Endodermal cell (in vitro differentiated cells): ENCODE results near the gene TPST2. TPM values are rescaled to one million over a fixed set of nuclear protein-coding genes. Genes with fewer than 3 reads are reported as not detected.
A peak's percentile ranks its signal among the peaks of the same experiment; 100 is the strongest.

Source experiments
- DNase-seq: peaks from one replicate; pipeline ENCODE4 v3.0.0-alpha.2; 2017
- H3K27ac ChIP-seq: 2 replicates; pipeline ENCODE4 v1.5.1; 2013; ENCODE audit warnings: mild to moderate bottlenecking, low read depth, low read length, moderate library complexity
- H3K27me3 ChIP-seq: 2 replicates; pipeline ENCODE4 v1.6.1; 2013; ENCODE audit warnings: mild to moderate bottlenecking, low read length, moderate library complexity; ENCODE audit not compliant: insufficient read depth, control insufficient read depth, poor library complexity, severe bottlenecking
- H3K36me3 ChIP-seq: 2 replicates; pipeline ENCODE4 v1.7.0; 2013; ENCODE audit warnings: mild to moderate bottlenecking, low read length, moderate library complexity; ENCODE audit not compliant: control insufficient read depth, insufficient read depth
- H3K4me1 ChIP-seq: one replicate; pipeline ENCODE4 v1.7.0; 2013; ENCODE audit warnings: low read length; ENCODE audit not compliant: control insufficient read depth, insufficient read depth
- H3K4me3 ChIP-seq: 2 replicates; pipeline ENCODE4 v1.5.1; 2013; ENCODE audit warnings: mild to moderate bottlenecking, low read length, moderate library complexity
- H3K9ac ChIP-seq: 2 replicates; pipeline ENCODE4 v1.6.1; 2013; ENCODE audit warnings: mild to moderate bottlenecking, low read length, moderate library complexity; ENCODE audit not compliant: poor library complexity, severe bottlenecking; ENCODE audit errors: extremely low read depth
- H3K9me3 ChIP-seq: 2 replicates; pipeline ENCODE4 v1.6.1; 2013; ENCODE audit warnings: mild to moderate bottlenecking, low read length, moderate library complexity; ENCODE audit not compliant: control insufficient read depth
- H3K27ac Mint-ChIP-seq: 2 replicates; pipeline ENCODE4 v1.8.0; 2020; ENCODE audit warnings: mixed read lengths
- H3K27me3 Mint-ChIP-seq: 2 replicates; pipeline ENCODE4 v1.8.0; 2021; ENCODE audit warnings: mild to moderate bottlenecking, mixed read lengths; ENCODE audit not compliant: insufficient read depth
- H3K36me3 Mint-ChIP-seq: 2 replicates; pipeline ENCODE4 v1.8.0; 2020; ENCODE audit warnings: low read depth, mixed read lengths
- H3K4me1 Mint-ChIP-seq: 2 replicates; pipeline ENCODE4 v1.8.0; 2020; ENCODE audit warnings: mixed read lengths
- H3K4me3 Mint-ChIP-seq: 2 replicates; pipeline ENCODE4 v1.8.0; 2020; ENCODE audit warnings: mild to moderate bottlenecking, moderate library complexity, mixed read lengths
- H3K9me3 Mint-ChIP-seq: 2 replicates; pipeline ENCODE4 v1.8.0; 2020; ENCODE audit warnings: mild to moderate bottlenecking, mixed read lengths
- WGBS, 2 experiments: methylation state at CpG; one replicate each; pipeline versions ENCODE4 v1.1.5 to v1.1.7; 2013; ENCODE audit warnings: missing lambda C conversion rate in 2 of 2, mixed read lengths in 1 of 2; ENCODE audit not compliant: insufficient coverage in 1 of 2, insufficient read length in 1 of 2; 5-methylcytosine and 5-hydroxymethylcytosine counted together
- total RNA-seq, 2 donors: library from RNA; stranded (reverse); fragmentation: NEBNext Ultra II Directional in 1 of 2; extraction: Animal tissue kit (Norgen Biotek cat#: 25700) in 1 of 2; gene quantifications; 2 replicates in 1 of 2; 3 replicates in 1 of 2; pipeline ENCODE4 v1.2.1, GENCODE V29; 2021
- TF ChIP-seq, protein P1 (sequence below): fragments of 200-600 bp; sonication (generic); conservative IDR thresholded peaks from 2 replicates; pipeline ENCODE4 v1.5.0; 2021; ENCODE audit warnings: antibody characterized with exemption, mild to moderate bottlenecking

Gene TPST2
- total RNA-seq, 2 donors from 2014 or later = 38.9 to 53.2 TPM

GRCh38 chr22:26536762-26537134 lies 53.2 kb downstream of the TPST2 start:
- Histone ChIP-seq H3K9me3 (no peaks in the 10 kb centered on the region), H3K4me1 (peaks cover 9% of the 10 kb centered on the region), H3K27ac (no peak overlapping the region), H3K9ac (no peak overlapping the region), H3K36me3 (peaks cover 33% of the 10 kb centered on the region), H3K4me3 (no peak overlapping the region), H3K27me3 (no peaks in the 10 kb centered on the region)
- H3K27me3 Mint-ChIP-seq = no peaks in the 10 kb centered on the region
- peaks cover 22% of the 10 kb centered on the region for H3K4me1 Mint-ChIP-seq
- H3K36me3 Mint-ChIP-seq = peaks cover 55% of the 10 kb centered on the region
- TF ChIP-seq, protein P1, sequence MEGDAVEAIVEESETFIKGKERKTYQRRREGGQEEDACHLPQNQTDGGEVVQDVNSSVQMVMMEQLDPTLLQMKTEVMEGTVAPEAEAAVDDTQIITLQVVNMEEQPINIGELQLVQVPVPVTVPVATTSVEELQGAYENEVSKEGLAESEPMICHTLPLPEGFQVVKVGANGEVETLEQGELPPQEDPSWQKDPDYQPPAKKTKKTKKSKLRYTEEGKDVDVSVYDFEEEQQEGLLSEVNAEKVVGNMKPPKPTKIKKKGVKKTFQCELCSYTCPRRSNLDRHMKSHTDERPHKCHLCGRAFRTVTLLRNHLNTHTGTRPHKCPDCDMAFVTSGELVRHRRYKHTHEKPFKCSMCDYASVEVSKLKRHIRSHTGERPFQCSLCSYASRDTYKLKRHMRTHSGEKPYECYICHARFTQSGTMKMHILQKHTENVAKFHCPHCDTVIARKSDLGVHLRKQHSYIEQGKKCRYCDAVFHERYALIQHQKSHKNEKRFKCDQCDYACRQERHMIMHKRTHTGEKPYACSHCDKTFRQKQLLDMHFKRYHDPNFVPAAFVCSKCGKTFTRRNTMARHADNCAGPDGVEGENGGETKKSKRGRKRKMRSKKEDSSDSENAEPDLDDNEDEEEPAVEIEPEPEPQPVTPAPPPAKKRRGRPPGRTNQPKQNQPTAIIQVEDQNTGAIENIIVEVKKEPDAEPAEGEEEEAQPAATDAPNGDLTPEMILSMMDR = no peak
- H3K4me3 Mint-ChIP-seq = no peak overlapping the region
- H3K9me3 Mint-ChIP-seq = no peaks in the 10 kb centered on the region
- no peak for DNase-seq
- peak overlapping the region; percentile 61 for H3K27ac Mint-ChIP-seq
- 95% methylated on average over 3 of the region's 3 CpGs for WGBS, 2 experiments

- Mint-ChIP-seq H3K36me3 (peaks cover 60% of the 10 kb centered on the region), H3K4me1 (peaks cover 22% of the 10 kb centered on the region), H3K27ac (peak overlapping the region; percentile 61), H3K27me3 (no peaks in the 10 kb centered on the region), H3K9me3 (no peaks in the 10 kb centered on the region), H3K4me3 (no peak overlapping the region)
- Histone ChIP-seq H3K27me3 (no peaks in the 10 kb centered on the region), H3K4me3 (no peak overlapping the region), H3K27ac (no peak overlapping the region), H3K9ac (no peak overlapping the region), H3K4me1 (peaks cover 9% of the 10 kb centered on the region), H3K36me3 (peaks cover 38% of the 10 kb centered on the region), H3K9me3 (no peaks in the 10 kb centered on the region)
- TF ChIP-seq, protein P1 = no peak
- no peak for DNase-seq
- 96 to 100% methylated on average over 6 to 12 of the region's 12 CpGs for WGBS, 2 experiments
Observed at GRCh38 chr22:26536056-26536761, 53.7 kb downstream of the TPST2 start.

DNA sequence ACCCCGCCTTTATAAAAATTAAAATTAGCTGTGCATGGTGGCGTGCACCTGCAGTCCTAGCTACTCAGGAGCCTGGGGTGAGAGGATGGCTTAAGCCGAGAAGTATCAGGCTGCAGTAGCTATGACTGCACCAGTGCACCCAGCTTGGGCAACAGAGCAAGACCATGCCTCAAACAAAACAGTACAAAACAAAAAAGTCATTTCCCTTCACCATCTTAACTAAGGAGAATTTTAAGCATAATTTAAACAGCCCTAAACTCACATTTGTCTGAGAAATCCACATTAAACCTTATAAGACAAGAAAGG lies 54.4 kb downstream of the TPST2 start:
- DNase-seq = no peak
- H3K27me3 ChIP-seq = no peaks in the 10 kb centered on the region
- H3K4me1 Mint-ChIP-seq = peaks cover 22% of the 10 kb centered on the region
- no peaks in the 10 kb centered on the region for H3K9me3 Mint-ChIP-seq
- H3K9me3 ChIP-seq = no peaks in the 10 kb centered on the region
- no peak overlapping the region for H3K4me3 ChIP-seq
- peaks cover 38% of the 10 kb centered on the region for H3K36me3 ChIP-seq
- no peaks in the 10 kb centered on the region for H3K27me3 Mint-ChIP-seq
- TF ChIP-seq, protein P1 = no peak
- peak overlapping the region; percentile 79 for H3K27ac Mint-ChIP-seq
- H3K36me3 Mint-ChIP-seq = peaks cover 61% of the 10 kb centered on the region
- no peak overlapping the region for H3K9ac ChIP-seq
- 92 to 93% methylated on average over 2 to 3 of the region's 3 CpGs for WGBS, 2 experiments
- peaks cover 9% of the 10 kb centered on the region for H3K4me1 ChIP-seq
- H3K4me3 Mint-ChIP-seq = no peak overlapping the region
- no peak overlapping the region for H3K27ac ChIP-seq
